ENCODE data around the gene MTCL1.

The MTCL1 gene

GRCh38 chr18:8843005-8843404, 137.6 kb downstream of the MTCL1 start:
- no peak for DNase-seq

GRCh38 chr18:8844721-8845148, 139.4 kb downstream of the MTCL1 start:
- no peak for DNase-seq

- no peak for DNase-seq
Observed at GRCh38 chr18:8845506-8845905, 140.2 kb downstream of the MTCL1 start.

- DNase-seq, result no peak
Observed at GRCh38 chr18:8847066-8847755, 141.9 kb downstream of the MTCL1 start.

GRCh38 chr18:8847900-8848299, 142.5 kb downstream of the MTCL1 start:
- DNase-seq, result no peak

GRCh38 chr18:8848541-8848940, 143.2 kb downstream of the MTCL1 start:
- DNase-seq, result no peak

GRCh38 chr18:8849696-8850095, 144.3 kb downstream of the MTCL1 start:
- no peak for DNase-seq

GRCh38 chr18:8851659-8852058, 146.3 kb downstream of the MTCL1 start:
- no peak for DNase-seq

GRCh38 chr18:8854550-8854949, 149.2 kb downstream of the MTCL1 start:
- DNase-seq, result no peak

GRCh38 chr18:8854962-8855361, 149.6 kb downstream of the MTCL1 start:
- DNase-seq, result no peak

GRCh38 chr18:8856212-8856611, 150.9 kb downstream of the MTCL1 start:
- no peak for DNase-seq

- no peak for DNase-seq
Observed at GRCh38 chr18:8856769-8857393, 151.5 kb downstream of the MTCL1 start.

- DNase-seq, result no peak
Observed at GRCh38 chr18:8857806-8858205, 152.4 kb downstream of the MTCL1 start.

- DNase-seq, result no peak
Observed at GRCh38 chr18:8858888-8859511, 153.6 kb downstream of the MTCL1 start.

GRCh38 chr18:8860845-8861642, 155.7 kb downstream of the MTCL1 start:
- DNase-seq, result no peak

GRCh38 chr18:8863427-8863826, 158.1 kb downstream of the MTCL1 start:
- DNase-seq, result no peak

- DNase-seq, result no peak
Observed at GRCh38 chr18:8865934-8866333, 160.6 kb downstream of the MTCL1 start.

- DNase-seq, result no peak
Observed at GRCh38 chr18:8866679-8867078, 161.3 kb downstream of the MTCL1 start.

GRCh38 chr18:8868276-8868675, 162.9 kb downstream of the MTCL1 start:
- DNase-seq, result no peak

GRCh38 chr18:8868779-8869415, 163.5 kb downstream of the MTCL1 start:
- no peak for DNase-seq

- DNase-seq, result no peak
Observed at GRCh38 chr18:8869696-8870095, 164.3 kb downstream of the MTCL1 start.

GRCh38 chr18:8870528-8870927, 165.2 kb downstream of the MTCL1 start:
- no peak for DNase-seq

- DNase-seq, result no peak
Observed at GRCh38 chr18:8871489-8871888, 166.1 kb downstream of the MTCL1 start.
